ENCODE measurements around the gene SYPL1. TPM values are rescaled to one million over a fixed set of nuclear protein-coding genes. Genes with fewer than 3 reads are reported as not detected.

Gene SYPL1
- total RNA-seq, 1 experiment from 2014 or later, result 33.1 TPM

DNA sequence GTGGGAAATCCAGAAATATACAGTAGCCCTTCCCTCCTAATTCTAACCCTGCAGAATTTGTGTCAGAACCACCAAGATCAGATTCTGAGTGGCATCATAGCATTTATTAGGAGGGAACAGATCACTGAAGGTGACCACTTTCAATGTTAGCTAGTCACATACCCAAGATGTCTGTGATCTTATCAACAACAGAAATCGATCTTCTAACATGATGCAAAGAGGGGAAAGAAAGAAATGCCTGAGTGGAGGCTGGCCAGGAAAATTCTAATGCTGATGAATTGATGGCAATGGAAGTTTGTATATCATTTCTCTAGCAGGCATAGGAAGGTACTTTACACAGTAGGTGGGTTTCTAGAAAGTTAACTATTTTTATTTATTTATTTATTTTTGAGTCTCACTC, 10.6 kb upstream of the SYPL1 start:
- no peak for DNase-seq (ENCODE audit: low spot score)

- no peak for DNase-seq (ENCODE audit: low spot score)
These were observed 9.2 kb upstream of the SYPL1 start for GRCh38 chr7:106121189-106121810.

GRCh38 chr7:106120500-106120899, 8.4 kb upstream of the SYPL1 start:
- no peak for DNase-seq (ENCODE audit: low spot score)

DNA sequence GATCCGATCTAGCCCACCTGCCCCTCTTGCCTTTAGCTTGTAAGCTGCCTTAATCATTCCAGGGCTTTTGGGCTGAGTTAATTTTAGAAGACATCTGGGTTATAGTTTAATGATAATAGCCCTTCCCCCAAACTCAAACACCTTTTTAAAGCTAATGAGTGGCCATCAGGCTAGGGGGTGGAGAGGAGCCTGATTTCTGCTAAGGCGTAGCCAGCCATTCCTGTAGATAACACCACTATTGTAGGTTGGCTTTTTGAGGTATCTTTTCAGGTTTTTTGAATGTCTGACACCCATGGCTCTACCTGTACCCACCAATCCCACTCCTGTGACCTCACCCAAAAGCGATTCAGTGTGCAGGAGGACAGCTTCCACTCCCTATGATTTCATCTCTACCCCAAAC, 7.6 kb upstream of the SYPL1 start:
- no peak for DNase-seq (ENCODE audit: low spot score)

GRCh38 chr7:106117786-106118544, 5.9 kb upstream of the SYPL1 start:
- no peak for DNase-seq (ENCODE audit: low spot score)

DNA sequence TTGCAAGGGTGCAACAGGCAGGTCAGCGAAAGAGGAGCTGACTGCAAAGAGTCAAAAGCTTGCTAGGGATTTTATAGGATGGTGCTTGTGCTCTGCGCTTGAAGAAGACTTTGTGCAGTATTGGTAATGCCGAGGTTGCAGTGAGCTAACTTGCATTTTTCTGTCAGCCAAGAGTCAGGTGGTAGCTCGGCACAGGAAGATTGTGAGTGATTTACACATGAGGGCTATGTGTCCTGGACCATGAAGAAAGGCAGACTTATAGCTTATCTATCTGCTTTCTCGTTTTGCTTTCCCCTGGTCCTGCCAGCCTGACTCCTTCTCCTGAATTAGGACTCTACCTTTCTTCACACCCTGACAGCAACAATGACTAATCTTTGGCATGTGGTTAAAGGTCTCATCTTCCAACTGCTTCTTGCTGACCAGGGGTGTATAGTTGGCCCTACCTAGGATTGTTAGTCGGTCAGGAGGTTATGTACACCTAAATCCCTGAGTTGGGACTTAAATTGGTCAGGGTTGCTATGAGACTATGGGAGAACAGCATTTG, 4.1 kb upstream of the SYPL1 start:
- no peak for DNase-seq (ENCODE audit: low spot score)

GRCh38 chr7:106114716-106115383, 2.7 kb upstream of the SYPL1 start:
- DNase-seq (ENCODE audit: low spot score), result no peak

DNA sequence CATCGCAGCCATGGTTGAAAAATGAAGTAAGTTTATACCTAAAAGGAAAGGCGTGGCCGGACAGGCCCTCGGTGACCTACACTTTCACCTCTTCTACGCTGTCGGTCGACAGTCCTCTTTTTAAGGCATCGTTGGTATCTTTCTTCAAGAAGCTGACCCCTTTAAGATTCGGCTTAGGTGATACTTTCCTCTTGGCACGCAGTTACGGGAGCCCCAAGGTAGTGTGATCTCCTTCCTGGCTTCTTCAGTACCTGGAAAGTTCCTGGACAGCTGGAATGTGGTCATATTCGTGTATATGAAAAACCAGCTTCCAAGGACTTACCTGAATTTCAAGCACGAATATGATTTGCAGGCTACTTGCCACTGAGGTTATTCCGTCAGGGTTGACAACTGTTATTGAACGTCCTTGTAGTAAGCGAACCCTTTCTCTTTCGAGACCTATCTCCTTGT, 885 bp upstream of the SYPL1 start:
- no peak for DNase-seq (ENCODE audit: low spot score)

DNA sequence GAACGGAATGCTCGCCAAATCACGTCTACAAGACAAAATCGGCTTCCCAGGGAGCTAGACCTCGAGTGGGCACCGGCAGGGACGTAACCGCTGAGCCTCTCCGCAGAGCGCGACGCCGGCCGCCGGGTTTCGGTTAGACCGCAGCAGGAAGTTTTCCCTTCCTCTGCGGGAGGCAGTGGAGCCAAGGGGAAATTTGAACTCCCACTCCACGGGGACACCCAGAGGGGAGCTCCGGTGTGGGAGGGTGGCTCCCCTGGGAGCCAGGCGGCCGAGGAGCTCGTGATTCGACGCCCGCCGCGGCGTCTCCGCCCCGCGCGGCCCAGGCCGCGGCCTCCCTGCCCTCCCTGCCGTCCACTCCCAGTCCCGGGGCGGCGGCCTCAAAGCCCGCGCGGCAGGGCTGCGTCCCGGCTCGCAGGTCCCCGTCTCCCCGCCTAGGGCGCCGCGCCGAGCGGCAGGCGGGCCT, 426 bp downstream of the SYPL1 start:
- peak; percentile 72 for DNase-seq (ENCODE audit: low spot score)

- DNase-seq (ENCODE audit: low spot score), result peak; percentile 77
These were observed 1.0 kb downstream of the SYPL1 start for GRCh38 chr7:106110885-106111654.

- DNase-seq (ENCODE audit: low spot score), result peak; percentile 49
These were observed 1.9 kb downstream of the SYPL1 start for GRCh38 chr7:106110238-106110560.

GRCh38 chr7:106109521-106110237, 2.4 kb downstream of the SYPL1 start:
- no peak for DNase-seq (ENCODE audit: low spot score)

GRCh38 chr7:106108991-106109390, 3.1 kb downstream of the SYPL1 start:
- DNase-seq (ENCODE audit: low spot score), result no peak

GRCh38 chr7:106104721-106105260, 7.3 kb downstream of the SYPL1 start:
- no peak for DNase-seq (ENCODE audit: low spot score)

- DNase-seq (ENCODE audit: low spot score), result no peak
These were observed 9.6 kb downstream of the SYPL1 start for GRCh38 chr7:106102387-106102966.

DNA sequence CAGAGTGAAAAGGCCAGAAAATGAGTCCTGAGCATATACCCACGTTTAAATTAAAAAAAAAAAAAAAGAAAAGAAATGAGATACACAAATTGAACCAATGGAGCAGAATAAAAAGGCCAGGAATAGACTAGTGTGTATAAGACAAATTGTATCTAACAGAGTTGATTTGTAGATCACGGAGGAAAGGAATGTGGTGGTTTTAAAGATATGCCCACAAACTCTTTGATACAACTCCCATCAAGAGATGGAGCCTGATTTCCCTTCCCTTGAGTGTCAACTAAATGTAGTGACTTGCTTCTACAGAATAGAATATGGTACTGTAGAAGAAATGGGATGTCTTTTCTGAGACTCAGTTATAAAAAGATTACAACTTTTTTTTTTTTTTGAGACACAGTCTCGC, 10.4 kb downstream of the SYPL1 start:
- no peak for DNase-seq (ENCODE audit: low spot score)

- DNase-seq (ENCODE audit: low spot score), result no peak
These were observed 11.1 kb downstream of the SYPL1 start for GRCh38 chr7:106100863-106101629.

GRCh38 chr7:106099539-106099938, 12.6 kb downstream of the SYPL1 start:
- no peak for DNase-seq (ENCODE audit: low spot score)

- no peak for DNase-seq (ENCODE audit: low spot score)
These were observed 13.2 kb downstream of the SYPL1 start for GRCh38 chr7:106098889-106099288.

DNA sequence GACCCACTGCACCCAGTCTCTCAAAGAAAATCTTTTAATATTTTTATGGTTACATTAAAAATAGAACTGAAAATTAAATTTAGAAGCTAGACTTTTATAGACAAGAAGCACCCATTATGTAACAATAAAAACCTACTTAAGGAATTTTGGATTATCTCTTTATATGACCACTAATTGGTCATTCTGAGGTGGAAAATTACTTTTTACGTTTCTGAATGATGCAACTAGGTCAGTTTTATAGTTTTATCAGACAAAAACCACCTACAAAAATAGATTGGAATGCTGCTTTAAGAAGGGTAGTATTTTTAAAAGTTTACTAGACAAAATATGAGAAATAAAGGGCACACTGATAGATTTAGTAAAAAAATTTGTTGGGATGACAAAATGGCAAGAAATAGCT, 16.5 kb downstream of the SYPL1 start:
- no peak for DNase-seq (ENCODE audit: low spot score)
